Smooth muscle cell of the brain vasculature (primary cell): ENCODE data around the gene RPGR.

ENCODE experiments used
- DNase-seq: peaks from one replicate; pipeline ENCODE4 v3.0.0-alpha.2; 2012; ENCODE audit warnings: low read depth, low spot score

Gene RPGR, protein sequence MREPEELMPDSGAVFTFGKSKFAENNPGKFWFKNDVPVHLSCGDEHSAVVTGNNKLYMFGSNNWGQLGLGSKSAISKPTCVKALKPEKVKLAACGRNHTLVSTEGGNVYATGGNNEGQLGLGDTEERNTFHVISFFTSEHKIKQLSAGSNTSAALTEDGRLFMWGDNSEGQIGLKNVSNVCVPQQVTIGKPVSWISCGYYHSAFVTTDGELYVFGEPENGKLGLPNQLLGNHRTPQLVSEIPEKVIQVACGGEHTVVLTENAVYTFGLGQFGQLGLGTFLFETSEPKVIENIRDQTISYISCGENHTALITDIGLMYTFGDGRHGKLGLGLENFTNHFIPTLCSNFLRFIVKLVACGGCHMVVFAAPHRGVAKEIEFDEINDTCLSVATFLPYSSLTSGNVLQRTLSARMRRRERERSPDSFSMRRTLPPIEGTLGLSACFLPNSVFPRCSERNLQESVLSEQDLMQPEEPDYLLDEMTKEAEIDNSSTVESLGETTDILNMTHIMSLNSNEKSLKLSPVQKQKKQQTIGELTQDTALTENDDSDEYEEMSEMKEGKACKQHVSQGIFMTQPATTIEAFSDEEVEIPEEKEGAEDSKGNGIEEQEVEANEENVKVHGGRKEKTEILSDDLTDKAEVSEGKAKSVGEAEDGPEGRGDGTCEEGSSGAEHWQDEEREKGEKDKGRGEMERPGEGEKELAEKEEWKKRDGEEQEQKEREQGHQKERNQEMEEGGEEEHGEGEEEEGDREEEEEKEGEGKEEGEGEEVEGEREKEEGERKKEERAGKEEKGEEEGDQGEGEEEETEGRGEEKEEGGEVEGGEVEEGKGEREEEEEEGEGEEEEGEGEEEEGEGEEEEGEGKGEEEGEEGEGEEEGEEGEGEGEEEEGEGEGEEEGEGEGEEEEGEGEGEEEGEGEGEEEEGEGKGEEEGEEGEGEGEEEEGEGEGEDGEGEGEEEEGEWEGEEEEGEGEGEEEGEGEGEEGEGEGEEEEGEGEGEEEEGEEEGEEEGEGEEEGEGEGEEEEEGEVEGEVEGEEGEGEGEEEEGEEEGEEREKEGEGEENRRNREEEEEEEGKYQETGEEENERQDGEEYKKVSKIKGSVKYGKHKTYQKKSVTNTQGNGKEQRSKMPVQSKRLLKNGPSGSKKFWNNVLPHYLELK

DNA sequence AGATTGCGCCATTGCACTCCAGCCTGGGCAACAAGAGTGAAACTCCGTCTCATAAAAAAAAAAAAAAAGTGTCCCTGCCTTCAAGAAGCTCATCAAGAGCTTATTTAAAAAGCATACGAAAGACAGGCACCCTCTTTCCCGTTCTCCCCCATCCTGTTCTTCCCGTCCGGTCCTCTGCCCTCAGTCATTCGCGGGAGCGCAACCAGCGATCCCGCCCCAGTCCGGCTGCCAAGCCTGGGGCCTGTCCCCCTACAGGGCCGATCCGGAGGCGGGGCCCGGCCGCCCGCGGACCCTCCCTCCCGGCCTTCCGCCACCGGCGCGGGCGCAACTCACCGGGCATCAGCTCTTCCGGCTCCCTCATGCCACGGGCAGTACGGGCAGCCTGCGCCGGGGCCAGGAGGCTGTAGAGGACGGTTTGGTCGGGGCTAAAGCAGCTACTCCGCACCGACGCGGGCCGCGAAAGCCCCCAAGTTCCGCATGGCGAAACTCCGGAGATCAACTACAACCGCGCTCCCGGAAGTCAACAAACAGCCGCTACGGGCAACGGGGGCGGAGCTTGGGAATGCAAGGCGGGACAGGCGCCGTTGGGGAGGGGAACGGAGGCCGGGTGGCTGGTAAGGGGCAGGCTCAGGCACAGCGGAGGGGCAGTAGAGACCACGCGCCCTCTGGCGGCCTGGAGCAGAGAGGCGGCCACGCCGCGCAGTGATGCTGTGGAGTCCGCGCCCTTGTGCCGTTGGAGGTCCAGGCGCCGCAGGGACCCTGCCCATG is at the start of gene RPGR:
RPGR (minus strand) TSS at position 503 of the 768 bp plus-strand sequence; CDS start at position 361, 142 bp downstream.
- DNase-seq: peak; percentile 78

DNA sequence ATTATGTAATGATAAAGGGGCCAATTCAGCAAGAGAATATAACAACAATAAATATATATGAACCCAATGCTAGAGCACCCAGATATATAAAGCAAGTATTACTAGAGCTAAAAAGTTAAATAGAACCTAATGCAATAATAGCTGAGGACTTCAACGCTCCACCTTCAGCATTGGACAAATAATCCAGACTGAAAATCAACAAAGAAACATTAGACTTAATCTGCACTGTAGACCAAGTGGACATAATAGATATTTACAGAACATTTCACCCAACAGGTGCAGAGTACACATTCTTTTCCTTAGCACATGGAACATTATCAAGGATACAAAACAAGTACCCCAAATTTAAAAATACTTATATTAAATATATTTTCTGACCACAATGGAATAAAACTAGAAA is 49.4 kb upstream of the RPGR start:
- no peak for DNase-seq

DNA sequence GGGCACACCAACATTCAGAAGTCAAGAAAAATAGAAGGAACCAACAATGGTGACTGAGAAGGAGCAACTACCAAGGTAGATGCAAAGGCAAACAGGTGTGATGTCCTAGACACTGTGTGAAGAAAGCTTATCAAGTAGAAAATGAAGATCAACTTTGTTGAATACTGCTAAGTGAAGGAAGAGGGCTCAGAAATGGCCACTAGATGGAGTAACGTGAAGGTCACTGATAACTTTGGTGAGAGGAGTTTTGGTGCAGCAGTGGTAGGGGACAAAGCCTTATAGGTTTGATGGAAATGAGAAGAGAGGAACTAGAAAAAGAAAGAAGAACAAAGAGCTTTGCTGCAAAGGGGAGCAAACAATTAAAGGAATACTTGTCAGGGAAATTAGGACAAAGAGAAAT is 48.6 kb upstream of the RPGR start:
- DNase-seq: no peak

DNA sequence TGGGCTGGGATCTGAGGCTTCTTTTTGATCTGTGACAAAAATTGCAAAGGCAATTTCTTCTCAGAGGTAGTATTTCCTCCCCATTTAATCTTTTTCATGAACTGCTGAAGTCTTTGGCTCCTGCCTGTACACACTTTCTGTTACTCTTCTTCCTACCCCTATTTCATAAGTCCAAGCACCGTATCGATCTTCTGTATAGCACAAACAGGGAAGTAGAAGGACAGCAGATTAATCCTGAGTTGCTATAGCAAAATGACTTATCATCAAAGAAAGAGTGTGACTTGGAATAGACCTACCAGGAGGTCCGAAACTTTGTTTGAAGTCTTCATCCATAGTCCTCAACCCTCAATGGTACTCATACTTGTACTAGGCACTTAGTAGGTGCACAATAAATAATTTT is 47.1 kb upstream of the RPGR start:
- no peak for DNase-seq

DNA sequence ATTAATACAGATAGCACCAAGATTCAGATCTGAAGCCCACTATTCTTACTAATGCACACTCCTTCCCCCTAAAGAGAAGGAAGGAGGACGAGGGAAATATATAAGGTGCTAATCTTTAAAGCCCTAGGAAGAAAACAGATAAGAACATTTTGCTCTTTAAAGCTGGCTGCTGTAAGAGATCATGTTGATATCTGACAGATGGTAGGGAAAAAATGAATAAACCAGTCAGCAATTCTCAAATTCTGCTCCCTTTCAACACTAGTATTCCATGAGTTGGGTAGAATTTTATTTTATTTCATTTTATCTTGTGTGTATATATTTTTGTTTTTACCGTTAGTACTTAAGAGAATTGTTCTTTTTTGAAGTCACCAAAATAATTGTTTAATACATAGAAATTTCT is 44.3 kb upstream of the RPGR start:
- no peak for DNase-seq

DNA sequence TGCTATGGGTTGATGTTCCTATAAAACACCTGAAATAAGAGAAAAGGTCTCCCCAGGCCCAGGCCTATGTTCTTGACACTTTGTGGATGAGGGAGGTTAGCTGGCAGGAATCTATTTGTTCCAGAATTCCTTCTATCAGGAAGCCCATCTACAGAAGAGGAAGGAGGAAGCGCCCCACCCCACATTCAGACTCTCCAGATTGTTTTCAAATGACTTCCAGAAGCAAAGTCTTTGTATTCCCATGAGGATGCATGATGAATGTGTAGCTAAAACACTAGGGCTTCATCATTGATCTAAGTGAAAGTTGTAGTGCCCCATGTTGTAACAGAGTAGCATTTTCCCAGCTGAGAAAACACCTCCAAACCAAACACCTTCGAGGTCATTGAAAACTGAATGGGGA is 41.5 kb upstream of the RPGR start:
- no peak for DNase-seq

DNA sequence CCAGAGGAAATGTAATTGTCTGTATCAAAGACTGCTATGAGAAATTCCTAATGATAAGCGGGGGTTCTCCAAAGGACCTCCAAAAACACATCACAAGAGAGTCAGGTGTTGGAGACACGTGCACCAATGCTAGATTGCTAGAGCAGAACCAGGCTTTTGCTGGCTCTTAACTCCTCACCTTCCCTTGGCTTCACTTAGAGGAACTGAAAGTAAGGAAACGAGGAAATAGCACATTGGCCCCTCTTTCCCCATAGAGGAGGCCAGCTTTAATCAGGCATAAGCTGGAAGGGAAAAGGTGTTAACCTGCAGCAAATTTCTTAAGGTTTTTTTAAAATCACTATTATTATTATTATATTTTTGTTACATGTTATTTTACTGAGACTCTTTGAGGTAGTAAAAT is 38.6 kb upstream of the RPGR start:
- no peak for DNase-seq

DNA sequence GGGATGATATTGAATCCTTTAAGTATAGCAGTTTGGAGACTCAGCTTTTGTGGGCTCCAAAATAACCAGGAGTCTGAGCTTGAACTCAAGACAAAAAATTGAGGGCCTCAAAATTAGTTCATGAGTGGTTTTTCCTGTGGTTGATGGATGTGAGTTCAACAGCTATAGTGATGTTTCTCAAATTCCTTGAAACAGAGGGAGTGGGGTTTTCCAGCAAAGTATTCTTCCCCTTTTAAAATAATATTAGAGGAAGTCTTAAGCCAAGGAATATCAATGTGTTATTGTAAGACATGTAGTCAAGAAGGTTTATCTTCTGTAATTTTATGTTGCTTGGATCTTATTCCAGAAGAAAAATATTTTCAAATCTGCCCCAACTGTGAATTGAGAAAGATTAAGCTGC is 35.7 kb upstream of the RPGR start:
- no peak for DNase-seq

DNA sequence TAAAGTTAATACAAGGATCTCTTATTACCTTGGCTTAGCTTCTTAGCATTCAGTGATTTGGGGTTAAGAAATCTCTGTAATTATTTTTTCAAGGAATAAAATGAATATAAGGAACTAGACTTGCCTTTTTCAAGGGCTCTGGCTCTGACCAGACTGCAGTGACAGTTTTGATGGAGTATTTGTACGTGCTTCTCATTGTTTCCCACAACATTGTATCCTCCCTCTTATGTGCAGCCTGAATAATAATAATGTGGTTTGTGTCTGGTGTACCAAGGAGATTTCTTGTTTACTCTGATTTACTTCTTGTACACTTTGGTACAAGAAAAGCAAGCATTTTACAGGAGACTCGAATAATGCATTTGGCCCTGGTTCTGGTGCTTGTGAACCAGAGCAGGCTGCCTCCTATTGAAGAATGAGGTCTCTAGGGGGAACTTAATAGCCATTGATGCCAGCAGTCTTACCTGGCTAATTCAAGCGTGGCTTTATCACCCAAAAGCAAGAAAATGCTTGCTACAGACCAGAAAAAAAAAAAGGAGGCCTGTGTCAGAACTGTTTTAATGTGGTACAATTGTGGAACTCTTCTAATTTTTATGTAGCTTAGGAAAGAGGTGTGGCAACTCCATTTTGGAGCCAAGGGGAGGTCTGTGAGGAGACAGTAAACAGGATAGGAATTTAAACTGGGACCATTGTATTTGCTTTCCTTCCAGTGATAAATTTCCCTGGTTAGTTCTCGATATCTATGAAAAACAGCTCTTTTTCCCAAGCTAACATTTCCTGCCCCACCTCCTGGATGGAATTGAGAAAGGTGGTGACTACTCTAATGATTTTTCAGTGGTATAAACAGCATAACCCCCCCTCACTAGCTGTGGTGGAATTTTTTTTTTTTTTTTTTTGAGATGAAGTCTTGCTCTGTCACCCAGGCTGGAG is 30.7 kb upstream of the RPGR start:
- no peak for DNase-seq

DNA sequence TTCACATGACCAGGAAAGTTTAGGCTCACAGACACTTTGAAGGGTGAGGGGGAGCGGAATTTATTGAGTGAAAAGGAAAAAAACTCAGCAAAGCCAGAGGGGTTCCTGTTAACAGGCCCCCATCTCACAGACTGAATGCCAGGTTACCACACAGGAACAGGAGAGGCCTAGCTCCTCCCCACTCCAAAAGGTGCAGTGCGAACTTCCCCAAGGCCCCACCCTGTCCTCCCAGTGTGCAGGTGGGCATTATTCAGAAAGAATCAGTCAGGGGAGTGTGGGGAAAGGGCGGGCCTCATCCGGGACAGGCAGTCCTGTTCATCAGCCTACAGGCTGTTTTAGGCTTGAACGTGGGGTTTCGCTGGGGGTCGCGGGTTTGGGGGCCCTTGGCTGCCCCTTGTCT is 29.1 kb upstream of the RPGR start:
- no peak for DNase-seq

DNA sequence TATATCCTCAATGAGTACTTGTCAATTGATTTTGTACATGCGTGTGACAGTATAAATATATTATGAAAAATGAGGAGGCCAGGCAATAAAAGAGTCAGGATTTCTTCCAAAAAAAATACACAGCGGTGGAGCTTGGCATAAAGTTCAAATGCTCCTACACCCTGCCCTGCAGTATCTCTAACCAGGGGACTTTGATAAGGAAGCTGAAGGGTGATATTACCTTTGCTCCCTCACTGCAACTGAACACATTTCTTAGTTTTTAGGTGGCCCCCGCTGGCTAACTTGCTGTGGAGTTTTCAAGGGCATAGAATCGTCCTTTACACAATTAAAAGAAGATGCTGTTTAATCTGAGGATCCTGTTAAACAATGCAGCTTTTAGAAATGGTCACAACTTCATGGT is 25.1 kb upstream of the RPGR start, which contains the start of gene OTC:
OTC (plus strand) TSS at position 243 of the 400 bp plus-strand sequence; CDS start at position 336, 93 bp downstream.
- DNase-seq: no peak

DNA sequence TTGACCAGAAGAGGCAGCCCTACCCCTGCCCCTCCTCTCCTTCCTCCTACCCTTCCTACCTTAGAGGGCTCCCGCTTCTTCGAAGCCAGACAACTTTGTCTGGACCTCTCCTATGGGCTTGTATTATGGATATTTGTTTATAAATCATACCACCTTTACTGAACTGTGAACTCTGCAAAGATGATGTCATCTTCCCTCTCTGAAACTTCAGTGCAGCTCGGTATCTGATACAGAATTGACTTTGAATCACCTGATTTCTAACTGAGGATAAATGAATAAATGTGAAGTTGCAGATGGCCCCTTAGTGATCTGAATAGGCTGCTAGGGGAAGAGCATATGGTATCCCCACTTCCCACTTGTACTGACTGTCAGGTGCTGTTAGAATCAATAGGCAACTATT is 24.0 kb upstream of the RPGR start:
- DNase-seq: no peak

DNA sequence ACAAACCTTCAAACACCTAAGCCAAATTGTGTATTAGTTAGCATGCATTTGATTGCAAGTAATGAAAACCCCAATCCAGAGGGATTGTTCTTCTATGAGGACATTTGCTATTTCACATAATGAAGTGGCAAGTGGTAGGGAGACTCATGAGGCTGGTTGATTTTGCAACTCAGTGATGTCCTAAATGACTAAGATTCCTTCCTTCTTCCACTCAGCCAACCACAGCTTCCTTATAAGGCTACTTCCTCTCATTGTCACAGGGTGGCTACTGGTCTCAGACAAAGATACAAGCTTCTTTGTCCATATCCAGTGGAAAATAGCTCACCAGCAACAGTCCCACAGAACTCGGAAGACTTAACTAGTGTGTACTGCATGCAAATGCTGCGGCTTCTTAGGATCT is 19.8 kb upstream of the RPGR start:
- no peak for DNase-seq

DNA sequence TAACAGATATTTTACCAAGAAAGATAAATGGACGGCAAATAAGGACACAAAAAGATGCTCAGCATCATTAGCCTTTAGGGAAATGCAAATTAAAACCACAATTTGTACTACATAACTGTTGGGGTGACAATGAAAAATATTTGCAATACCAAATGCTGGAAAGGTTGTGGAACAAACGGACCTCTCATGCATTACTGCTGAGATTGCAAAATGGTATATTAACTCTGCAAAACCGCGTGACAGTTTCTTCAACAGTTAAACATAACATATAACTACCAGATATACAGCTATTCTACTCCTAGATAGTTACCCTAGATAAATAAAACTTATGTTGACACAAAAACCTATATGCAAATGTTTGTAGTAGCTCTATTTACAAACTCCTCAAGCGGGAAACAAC is 18.8 kb upstream of the RPGR start:
- DNase-seq: no peak

DNA sequence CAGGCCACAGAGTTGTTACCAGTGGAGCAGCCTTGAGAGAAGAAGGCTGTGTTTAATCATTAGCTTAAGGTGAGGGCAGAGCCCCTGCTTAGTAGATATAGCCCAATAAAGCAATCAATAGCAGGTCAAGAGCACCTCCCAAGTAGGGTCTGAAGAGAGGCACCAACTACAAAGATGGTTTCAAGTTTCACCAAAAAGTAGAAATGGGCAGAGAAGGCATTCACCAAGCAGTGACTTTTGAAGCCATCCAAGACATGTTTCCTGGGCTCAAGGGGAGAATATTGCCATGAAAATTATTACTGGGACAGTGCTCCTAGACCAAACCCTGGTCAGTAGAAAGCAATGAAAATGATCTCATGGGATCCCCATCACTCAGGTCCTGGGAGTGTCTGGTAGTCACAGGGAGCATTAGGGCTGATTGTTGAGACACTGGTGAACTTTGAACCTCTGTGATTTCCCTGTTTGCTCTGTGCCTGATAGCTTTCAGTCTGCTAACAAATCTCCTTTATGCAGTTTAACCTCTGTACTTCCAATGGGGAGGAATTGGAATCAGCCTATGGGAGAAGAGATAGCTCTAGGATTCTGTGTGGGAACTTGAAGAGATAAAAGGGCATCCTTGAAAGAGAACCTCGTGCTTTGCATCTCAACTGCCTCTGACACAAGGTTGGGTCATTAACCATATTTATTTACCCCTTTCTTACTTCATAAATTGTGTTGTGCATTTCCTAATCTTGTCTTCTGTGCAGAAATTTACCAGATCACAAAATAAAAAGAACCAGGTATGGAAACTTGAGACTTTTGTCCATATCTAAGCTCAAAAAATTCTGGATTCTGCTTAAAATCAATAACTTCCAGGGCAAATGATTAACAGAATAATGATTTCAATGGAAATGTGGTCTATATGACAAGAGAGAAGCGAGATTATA is 15.8 kb upstream of the RPGR start:
- DNase-seq: no peak

DNA sequence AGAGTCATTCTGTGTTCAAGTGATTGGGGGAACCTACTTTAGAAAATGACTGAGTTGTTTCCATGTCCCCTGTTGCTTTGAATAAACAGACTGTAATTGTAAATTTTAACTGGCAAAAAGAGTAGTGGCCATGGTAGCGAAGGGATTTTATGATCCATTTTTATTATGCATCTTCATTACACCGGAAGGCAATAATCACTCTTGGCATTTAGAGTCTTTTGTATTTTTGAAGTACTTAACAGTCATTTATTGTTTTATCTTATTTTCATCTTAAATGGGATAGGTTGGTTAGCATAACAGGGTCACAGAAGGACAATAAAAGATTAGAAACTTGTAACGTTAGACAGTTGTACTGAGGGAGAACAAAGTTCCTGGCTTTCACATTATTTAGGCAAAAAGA is 14.1 kb upstream of the RPGR start:
- no peak for DNase-seq

DNA sequence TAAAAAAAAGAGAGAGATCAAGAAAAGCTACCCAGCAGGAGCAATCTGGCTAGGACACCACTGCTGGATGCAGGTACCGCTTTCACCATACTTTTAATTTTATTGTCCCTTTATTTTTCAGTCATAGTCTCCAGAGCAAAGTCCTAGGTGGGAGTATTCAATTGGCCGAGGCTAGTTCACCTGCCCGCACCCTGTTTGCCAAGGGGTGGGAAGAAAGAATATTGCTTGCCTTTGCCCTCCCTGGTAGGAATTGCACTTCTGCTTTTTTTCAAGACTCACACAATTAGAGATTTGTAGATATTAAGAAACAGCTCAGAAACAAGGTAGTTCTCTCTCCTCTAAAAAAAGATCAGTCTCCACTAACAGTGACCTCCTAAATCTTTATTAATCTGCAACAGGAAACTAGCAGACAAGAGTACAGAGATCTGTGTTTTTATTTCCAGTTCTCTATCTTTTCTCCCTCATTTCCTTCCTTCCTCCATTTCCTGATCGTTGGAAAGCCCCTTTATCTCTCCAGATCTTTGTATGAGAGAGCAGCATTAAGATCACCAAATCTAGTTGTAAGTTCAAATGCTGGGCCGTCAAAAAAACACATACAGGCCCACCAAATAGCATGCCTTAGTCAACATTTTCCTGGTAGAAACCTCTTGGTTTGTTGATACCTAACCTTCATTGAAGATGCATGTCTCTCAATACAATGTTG is 9.4 kb upstream of the RPGR start:
- no peak for DNase-seq

DNA sequence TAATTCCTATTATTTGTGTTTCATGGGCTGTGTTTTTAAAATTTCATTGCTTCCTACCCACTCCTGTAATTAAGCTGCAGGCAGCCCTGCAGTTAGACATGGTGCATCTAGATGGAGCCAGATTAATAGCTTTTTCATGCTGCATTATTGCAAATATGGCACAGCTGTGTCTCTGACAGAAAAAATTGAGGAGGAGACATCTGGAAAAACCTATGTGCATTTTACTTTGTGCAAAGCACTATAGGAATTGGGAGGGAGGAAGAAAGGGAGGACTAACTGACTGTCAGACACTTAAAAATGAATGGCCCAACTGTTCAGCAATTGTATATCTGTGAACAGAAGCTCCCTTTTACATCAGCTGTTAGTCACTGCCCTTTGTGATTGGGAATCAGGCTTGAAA is 8.1 kb upstream of the RPGR start:
- no peak for DNase-seq

DNA sequence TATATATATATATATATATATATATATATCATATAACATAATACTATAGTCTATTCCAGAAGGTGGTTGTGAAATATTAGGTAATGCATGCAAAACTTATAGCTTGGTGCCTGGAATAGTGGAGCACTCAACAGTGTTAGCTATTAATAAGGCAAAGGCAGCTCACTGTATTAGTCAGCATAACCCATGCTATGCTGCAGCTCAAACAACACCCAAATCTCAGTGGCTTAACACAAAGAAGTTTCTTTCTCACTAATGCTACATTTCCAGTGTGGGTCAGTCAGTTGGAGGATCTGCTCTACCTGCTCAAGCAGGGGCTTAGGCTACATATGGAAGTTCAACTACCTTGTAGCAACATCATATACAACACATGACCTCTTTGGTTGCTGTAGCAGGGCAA is 5.2 kb upstream of the RPGR start:
- DNase-seq: no peak
